Mesenchymal stem cell (in vitro differentiated cells and primary cell): ENCODE measurements around the gene SNX6.

Experiments
- DNase-seq: peaks from one replicate; pipeline ENCODE4 v3.0.0-alpha.2; 2013
- H2AFZ ChIP-seq: one replicate; pipeline ENCODE4 v1.6.1; 2013; ENCODE audit warnings: low read depth, mild to moderate bottlenecking, control low read depth, inconsistent platforms, low read length, moderate library complexity
- H2AK5ac ChIP-seq: 2 replicates; pipeline ENCODE4 v1.6.1; 2013; ENCODE audit warnings: low read length, moderate library complexity, mild to moderate bottlenecking, inconsistent platforms; ENCODE audit not compliant: severe bottlenecking
- H2BK120ac ChIP-seq: one replicate; pipeline ENCODE4 v1.6.1; 2013; ENCODE audit warnings: low read depth, mild to moderate bottlenecking, inconsistent platforms, low read length, moderate library complexity
- H2BK12ac ChIP-seq, 2 experiments: one replicate each; pipeline ENCODE4 v1.6.1; 2013; ENCODE audit warnings: inconsistent platforms in 2 of 2, low read length in 2 of 2, mild to moderate bottlenecking in 2 of 2, moderate library complexity in 2 of 2, control low read depth in 1 of 2
- H2BK15ac ChIP-seq: one replicate; pipeline ENCODE4 v1.6.1; 2013; ENCODE audit warnings: mild to moderate bottlenecking, low read depth, inconsistent platforms; ENCODE audit not compliant: poor library complexity, severe bottlenecking
- H2BK5ac ChIP-seq: 2 replicates; pipeline ENCODE4 v1.6.1; 2013; ENCODE audit warnings: low read depth, mild to moderate bottlenecking, low read length, control low read depth, inconsistent platforms; ENCODE audit not compliant: poor library complexity, severe bottlenecking
- H3K14ac ChIP-seq, 2 experiments: one replicate each; pipeline ENCODE4 v1.6.1; 2013; ENCODE audit warnings: inconsistent platforms in 2 of 2, low read length in 2 of 2, control low read depth in 1 of 2, mild to moderate bottlenecking in 1 of 2, moderate library complexity in 1 of 2
- H3K18ac ChIP-seq, 2 experiments: one replicate each; pipeline ENCODE4 v1.6.1; 2013; ENCODE audit warnings: inconsistent platforms in 2 of 2, low read length in 2 of 2, control low read depth in 1 of 2, low read depth in 1 of 2, mild to moderate bottlenecking in 1 of 2
- H3K23ac ChIP-seq, 2 experiments: one replicate each; pipeline ENCODE4 v1.6.1; 2013; ENCODE audit warnings: inconsistent platforms in 2 of 2, low read length in 2 of 2, mild to moderate bottlenecking in 2 of 2, moderate library complexity in 2 of 2, control low read depth in 1 of 2
- H3K27ac ChIP-seq: 2 replicates; pipeline ENCODE4 v1.5.1; 2013; ENCODE audit warnings: mild to moderate bottlenecking, moderate library complexity, low read length, control low read depth, inconsistent platforms; ENCODE audit not compliant: poor library complexity, severe bottlenecking
- H3K27me3 ChIP-seq, 2 experiments: 2 replicates each; pipeline versions ENCODE4 v1.6.1 to v1.7.0; 2013; ENCODE audit warnings: low read length in 2 of 2, mild to moderate bottlenecking in 2 of 2, moderate library complexity in 2 of 2, control low read depth in 1 of 2, inconsistent platforms in 1 of 2; ENCODE audit not compliant: control insufficient read depth in 1 of 2, insufficient read depth in 1 of 2
- H3K36me3 ChIP-seq, 2 experiments: 2 replicates each; pipeline versions ENCODE4 v1.6.1 to v1.7.0; 2013; ENCODE audit warnings: low read length in 2 of 2, control low read depth in 1 of 2, inconsistent platforms in 1 of 2, low read depth in 1 of 2, mild to moderate bottlenecking in 1 of 2; ENCODE audit not compliant: insufficient read depth in 2 of 2, control insufficient read depth in 1 of 2
- H3K4ac ChIP-seq, 2 experiments: one replicate each; pipeline ENCODE4 v1.6.1; 2013; ENCODE audit warnings: inconsistent platforms in 2 of 2, low read length in 2 of 2, mild to moderate bottlenecking in 2 of 2, moderate library complexity in 2 of 2, control low read depth in 1 of 2, low read depth in 1 of 2
- H3K4me1 ChIP-seq: 2 replicates; pipeline ENCODE4 v1.6.1; 2013; ENCODE audit warnings: low read depth, low read length, control low read depth; ENCODE audit not compliant: control insufficient read depth, insufficient read depth
- H3K4me2 ChIP-seq: 2 replicates; pipeline ENCODE4 v1.6.1; 2013; ENCODE audit warnings: low read length, mild to moderate bottlenecking, inconsistent platforms; ENCODE audit not compliant: poor library complexity, severe bottlenecking
- H3K4me3 ChIP-seq, 2 experiments: 2 replicates each; pipeline versions ENCODE4 v1.5.1 to v1.7.0; 2013; ENCODE audit warnings: low read length in 2 of 2, mild to moderate bottlenecking in 2 of 2, control low read depth in 1 of 2, low read depth in 1 of 2; ENCODE audit not compliant: insufficient read depth in 1 of 2
- H3K79me1 ChIP-seq: replicated peaks from 2 replicates; pipeline ENCODE4 v1.6.1; 2013; ENCODE audit warnings: mild to moderate bottlenecking, control low read depth, low read length, inconsistent platforms; ENCODE audit not compliant: poor library complexity, severe bottlenecking
- H3K9ac ChIP-seq: 2 replicates; pipeline ENCODE4 v1.7.0; 2013; ENCODE audit warnings: mild to moderate bottlenecking, low read length, moderate library complexity
- H3K9me3 ChIP-seq: 2 replicates; pipeline ENCODE4 v1.7.0; 2013; ENCODE audit warnings: mild to moderate bottlenecking, low read length; ENCODE audit not compliant: control insufficient read depth
- H4K8ac ChIP-seq: one replicate; pipeline ENCODE4 v1.6.1; 2013; ENCODE audit warnings: inconsistent platforms, mild to moderate bottlenecking, low read length, moderate library complexity
- H4K91ac ChIP-seq: one replicate; pipeline ENCODE4 v1.6.1; 2013; ENCODE audit warnings: mild to moderate bottlenecking, low read length, inconsistent platforms
- WGBS: methylation state at CpG from one replicate; pipeline ENCODE4 v1.1.7; 2013; ENCODE audit warnings: mixed read lengths; 5-methylcytosine and 5-hydroxymethylcytosine counted together

Gene SNX6

GRCh38 chr14:34620115-34620514 is 9.8 kb downstream of the SNX6 start:
- Histone ChIP-seq H3K79me1 (peaks cover 9% of the 10 kb centered on the region), H4K91ac (no peak overlapping the region), H3K36me3 (peaks cover 22 to 76% of the 10 kb centered on the region in 2 experiments), H2BK12ac (no peak overlapping the region), H2BK5ac (no peak overlapping the region), H3K4ac (no peak overlapping the region), H2AFZ (no peak overlapping the region), H3K4me1 (peaks cover 9% of the 10 kb centered on the region), H3K4me3 (no peak overlapping the region), H3K27me3 (no peaks in the 10 kb centered on the region), H3K18ac (no peak overlapping the region), H3K9me3 (no peaks in the 10 kb centered on the region), H3K4me2 (no peak overlapping the region), H4K8ac (no peak overlapping the region), H3K27ac (no peak overlapping the region), H3K14ac (no peak overlapping the region), H3K23ac (no peak overlapping the region), H3K9ac (no peak overlapping the region), H2AK5ac (no peak overlapping the region), H2BK15ac (no peak overlapping the region), H2BK120ac (no peak overlapping the region)
- no peak for DNase-seq
- WGBS: 94% methylated on average over 2 of the region's 2 CpGs

DNA sequence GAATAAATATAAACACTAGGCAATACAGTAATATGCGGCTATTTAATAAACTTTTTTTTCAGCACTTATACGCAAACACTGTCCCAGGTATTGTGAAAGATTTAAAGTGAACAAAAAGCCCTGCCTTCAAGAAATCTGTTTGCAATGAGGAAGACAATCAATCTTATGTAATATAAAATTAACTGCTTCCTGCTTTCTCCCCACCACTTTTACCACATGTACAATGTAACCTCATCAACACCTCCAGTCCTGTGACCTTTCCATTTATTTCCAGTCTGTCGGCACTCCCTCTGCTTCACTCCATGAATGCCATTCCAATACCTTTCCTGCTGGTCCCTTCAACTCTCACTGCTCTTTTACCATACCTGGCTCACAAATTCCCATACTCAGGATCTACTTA is 10.5 kb downstream of the SNX6 start:
- no peaks in the 10 kb centered on the region for H3K9me3 ChIP-seq
- no peak overlapping the region for H3K14ac ChIP-seq
- H3K18ac ChIP-seq: no peak overlapping the region
- no peak overlapping the region for H4K8ac ChIP-seq
- no peak overlapping the region for H3K4ac ChIP-seq
- H2AK5ac ChIP-seq: no peak overlapping the region
- no peaks in the 10 kb centered on the region for H3K27me3 ChIP-seq
- H2AFZ ChIP-seq: no peak overlapping the region
- no peak overlapping the region for H3K4me3 ChIP-seq
- no peak overlapping the region for H3K23ac ChIP-seq
- H3K79me1 ChIP-seq: peaks cover 9% of the 10 kb centered on the region
- 87% methylated on average over 1 of the region's 3 CpGs for WGBS
- no peak overlapping the region for H2BK5ac ChIP-seq
- no peak overlapping the region for H3K9ac ChIP-seq
- peaks cover 22 to 78% of the 10 kb centered on the region in 2 experiments for H3K36me3 ChIP-seq
- no peak overlapping the region for H2BK15ac ChIP-seq
- peaks cover 9% of the 10 kb centered on the region for H3K4me1 ChIP-seq
- no peak overlapping the region for H3K4me2 ChIP-seq
- H2BK12ac ChIP-seq: no peak overlapping the region
- no peak overlapping the region for H2BK120ac ChIP-seq
- no peak overlapping the region for H4K91ac ChIP-seq
- no peak for DNase-seq
- H3K27ac ChIP-seq: no peak overlapping the region

DNA sequence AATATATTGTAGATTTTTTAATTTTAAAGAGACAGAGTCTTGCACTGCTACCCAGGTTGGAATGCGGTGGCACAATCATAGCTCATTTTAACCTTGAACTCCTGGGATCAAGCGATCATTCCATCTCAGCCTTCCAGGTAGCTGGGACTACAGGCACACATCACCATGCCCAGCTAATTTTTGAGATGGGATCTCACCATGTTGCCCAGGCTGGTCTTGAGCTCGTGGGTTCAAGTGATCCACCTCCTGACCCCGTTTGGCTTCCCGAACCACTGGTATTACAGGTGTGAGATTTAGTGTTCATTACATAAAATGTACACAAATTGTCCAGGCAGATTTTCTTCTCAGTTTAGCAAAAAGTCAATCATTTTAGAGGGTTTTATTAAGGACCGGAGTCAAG is 13.6 kb downstream of the SNX6 start:
- Histone ChIP-seq H2AK5ac (no peak overlapping the region), H3K9ac (no peak overlapping the region), H2BK12ac (no peak overlapping the region), H3K14ac (no peak overlapping the region), H3K23ac (no peak overlapping the region), H3K36me3 (peaks cover 42 to 75% of the 10 kb centered on the region in 2 experiments), H4K91ac (no peak overlapping the region), H3K27ac (no peak overlapping the region), H3K4ac (no peak overlapping the region), H3K79me1 (peaks cover 20% of the 10 kb centered on the region), H3K18ac (no peak overlapping the region), H2BK15ac (no peak overlapping the region), H4K8ac (no peak overlapping the region), H3K4me3 (no peak overlapping the region), H2AFZ (no peak overlapping the region), H3K4me2 (no peak overlapping the region), H3K4me1 (peaks cover 7% of the 10 kb centered on the region), H3K9me3 (no peaks in the 10 kb centered on the region), H3K27me3 (no peaks in the 10 kb centered on the region), H2BK5ac (no peak overlapping the region), H2BK120ac (no peak overlapping the region)
- no peak for DNase-seq
- 100% methylated on average over 3 of the region's 6 CpGs for WGBS

GRCh38 chr14:34615507-34615906 is 14.4 kb downstream of the SNX6 start:
- Histone ChIP-seq H3K27ac (no peak overlapping the region), H2AFZ (no peak overlapping the region), H3K18ac (no peak overlapping the region), H3K9ac (no peak overlapping the region), H3K4me3 (no peak overlapping the region), H3K79me1 (peaks cover 24% of the 10 kb centered on the region), H3K36me3 (peaks cover 46 to 68% of the 10 kb centered on the region in 2 experiments), H3K14ac (no peak overlapping the region), H2BK15ac (no peak overlapping the region), H3K23ac (no peak overlapping the region), H3K4ac (no peak overlapping the region), H3K4me2 (no peak overlapping the region), H2BK120ac (no peak overlapping the region), H2BK5ac (no peak overlapping the region), H2BK12ac (no peak overlapping the region), H4K91ac (no peak overlapping the region), H4K8ac (no peak overlapping the region), H3K27me3 (no peaks in the 10 kb centered on the region), H3K4me1 (peaks cover 11% of the 10 kb centered on the region), H2AK5ac (no peak overlapping the region), H3K9me3 (no peaks in the 10 kb centered on the region)
- DNase-seq: no peak
- 100% methylated on average over 5 of the region's 6 CpGs for WGBS
